Endothelial cell of umbilical vein (primary cell): ENCODE measurements around the gene CCDC146.

Source experiments
- CTCF ChIP-seq, 2 donors: IDR thresholded peaks; 1 replicate in 1 of 2; 2 replicates in 1 of 2; pipeline ENCODE4 v1.5.1; 2011; ENCODE audit warnings: low read length in 2 of 2, mild to moderate bottlenecking in 2 of 2, moderate library complexity in 2 of 2, control low read depth in 1 of 2, inconsistent platforms in 1 of 2, low read depth in 1 of 2; ENCODE audit not compliant: insufficient read depth in 1 of 2; ENCODE audit errors: extremely low read depth in 1 of 2
- EZH2 ChIP-seq: IDR thresholded peaks from 2 replicates; pipeline ENCODE4 v1.6.1; 2012; ENCODE audit warnings: borderline replicate concordance, low read depth, mild to moderate bottlenecking, moderate library complexity, low read length, inconsistent platforms; ENCODE audit not compliant: severe bottlenecking
- GATA2 ChIP-seq: IDR thresholded peaks from 2 replicates; pipeline ENCODE4 v1.7.0; 2011; ENCODE audit warnings: low read depth, mild to moderate bottlenecking, moderate library complexity, mixed read lengths, low read length; ENCODE audit not compliant: insufficient read length, insufficient read depth
- MAX ChIP-seq: IDR thresholded peaks from 2 replicates; pipeline ENCODE4 v1.6.1; 2011; ENCODE audit not compliant: insufficient read depth, insufficient read length
- POLR2A ChIP-seq: IDR thresholded peaks from 2 replicates; pipeline ENCODE4 v1.6.1; 2012; ENCODE audit warnings: low read depth, mild to moderate bottlenecking, control low read depth, low read length
- POLR2AphosphoS5 ChIP-seq: IDR thresholded peaks from 2 replicates; pipeline ENCODE4 v1.6.1; 2012; ENCODE audit warnings: low read depth, mild to moderate bottlenecking, control low read depth, low read length, moderate library complexity; ENCODE audit not compliant: insufficient read depth

GRCh38 chr7:77309714-77310220 lies 187.4 kb downstream of the CCDC146 start:
- TF ChIP-seq CTCF (IDR thresholded peaks at IDR 0.05; ENCODE audit: extremely low read depth in 1 of 2, insufficient read depth in 1 of 2, low read depth in 1 of 2, low read length in 2 of 2) (no peak), EZH2 (no peak), POLR2AphosphoS5 (no peak), POLR2A (no peak), MAX (no peak), GATA2 (no peak)
